ENCODE data around the gene FCHO1. TPM values are rescaled to one million over a fixed set of nuclear protein-coding genes. Genes with fewer than 3 reads are reported as not detected.

Gene FCHO1
- polyA plus RNA-seq (2013, experiment 1 of 2): 11.5 TPM
- polyA plus RNA-seq (2013, experiment 2 of 2): 11.3 TPM

- no CpG with 5 or more reads among the region's 28 CpGs for WGBS (ENCODE audit: extremely low coverage, insufficient coverage, low lambda C conversion rate)
- H3K79me2 ChIP-seq (ENCODE audit: control insufficient read depth, insufficient read depth, low read length): no peaks in the 10 kb centered on the region
- no peak within 1 kb of the TSS for H2BK120ac ChIP-seq (ENCODE audit: low read depth, low read length)
Measured at GRCh38 chr19:17751103-17751911, at the start of gene FCHO1. FCHO1 (plus strand) TSS chr19:17751477; CDS start chr19:17755165, 3,688 bp downstream.

GRCh38 chr19:17703824-17704463 lies 47.3 kb upstream of the FCHO1 start:
- no peak overlapping the region for H4K5ac ChIP-seq (ENCODE audit: low read length)
- peak; percentile 83 for DNase-seq
- no peak overlapping the region for H4K8ac ChIP-seq (ENCODE audit: low read depth, low read length)
- no peak overlapping the region for H3K18ac ChIP-seq (ENCODE audit: low read length)
- no peak overlapping the region for H3K27ac ChIP-seq (ENCODE audit: low read depth, low read length)
- H3K23ac ChIP-seq (ENCODE audit: low read length): no peak overlapping the region
- no peak overlapping the region for H3K9ac ChIP-seq (ENCODE audit: low read length)
- no peak overlapping the region for H2BK120ac ChIP-seq (ENCODE audit: low read depth, low read length)
- H3K36me3 ChIP-seq (ENCODE audit: control insufficient read depth, insufficient read depth, low read length): no peaks in the 10 kb centered on the region
- no peak overlapping the region for H3K4me3 ChIP-seq (ENCODE audit: low read length)
- no peak overlapping the region for H2AK5ac ChIP-seq (ENCODE audit: low read length)
- H3K27me3 ChIP-seq (ENCODE audit: insufficient read depth, low read length, poor library complexity): no peaks in the 10 kb centered on the region
- H2BK5ac ChIP-seq (ENCODE audit: low read length): no peak overlapping the region
- H3K4me2 ChIP-seq (ENCODE audit: low read length): no peak overlapping the region
- H3K4ac ChIP-seq (ENCODE audit: low read depth, low read length): no peak overlapping the region
- no peak overlapping the region for H2BK15ac ChIP-seq (replicated peaks; ENCODE audit: low read depth)
- no CpG with 5 or more reads among the region's 11 CpGs for WGBS (ENCODE audit: extremely low coverage, insufficient coverage, low lambda C conversion rate)
- no peaks in the 10 kb centered on the region for H3K4me1 ChIP-seq (ENCODE audit: control insufficient read depth, low read depth, low read length)
- no peak overlapping the region for H3K56ac ChIP-seq (ENCODE audit: low read length)
- no peaks in the 10 kb centered on the region for H3K79me1 ChIP-seq (ENCODE audit: low read length)
- no peaks in the 10 kb centered on the region for H3K79me2 ChIP-seq (ENCODE audit: control insufficient read depth, insufficient read depth, low read length)

More at GRCh38 chr19:17751103-17751911, at the start of gene FCHO1:
- no peak within 1 kb of the TSS for H3K56ac ChIP-seq (ENCODE audit: low read length)
- H3K4me2 ChIP-seq (ENCODE audit: low read length): no peak within 1 kb of the TSS
- DNase-seq: no peak
- no peak within 1 kb of the TSS for H2BK15ac ChIP-seq (replicated peaks; ENCODE audit: low read depth)
- H3K27me3 ChIP-seq (ENCODE audit: insufficient read depth, low read length, poor library complexity): no peaks in the 10 kb centered on the region
- H3K18ac ChIP-seq (ENCODE audit: low read length): no peak within 1 kb of the TSS
- no peak within 1 kb of the TSS for H2BK5ac ChIP-seq (ENCODE audit: low read length)
- H3K23ac ChIP-seq (ENCODE audit: low read length): no peak within 1 kb of the TSS
- H3K36me3 ChIP-seq (ENCODE audit: control insufficient read depth, insufficient read depth, low read length): no peaks in the 10 kb centered on the region
- no peaks in the 10 kb centered on the region for H3K79me1 ChIP-seq (ENCODE audit: low read length)
- no peak within 1 kb of the TSS for H4K8ac ChIP-seq (ENCODE audit: low read depth, low read length)
- no peak within 1 kb of the TSS for H3K27ac ChIP-seq (ENCODE audit: low read depth, low read length)
- H3K4ac ChIP-seq (ENCODE audit: low read depth, low read length): no peak within 1 kb of the TSS
- no peak within 1 kb of the TSS for H3K4me3 ChIP-seq (ENCODE audit: low read length)
- no peak within 1 kb of the TSS for H4K5ac ChIP-seq (ENCODE audit: low read length)
- no peak within 1 kb of the TSS for H2AK5ac ChIP-seq (ENCODE audit: low read length)
- H3K4me1 ChIP-seq (ENCODE audit: control insufficient read depth, low read depth, low read length): no peaks in the 10 kb centered on the region
- no peak within 1 kb of the TSS for H3K9ac ChIP-seq (ENCODE audit: low read length)

- no peak overlapping the region for H3K56ac ChIP-seq (ENCODE audit: low read length)
- no peaks in the 10 kb centered on the region for H3K4me1 ChIP-seq (ENCODE audit: control insufficient read depth, low read depth, low read length)
- no peak overlapping the region for H4K8ac ChIP-seq (ENCODE audit: low read depth, low read length)
- no peaks in the 10 kb centered on the region for H3K36me3 ChIP-seq (ENCODE audit: control insufficient read depth, insufficient read depth, low read length)
- H3K27me3 ChIP-seq (ENCODE audit: insufficient read depth, low read length, poor library complexity): no peaks in the 10 kb centered on the region
- H2BK5ac ChIP-seq (ENCODE audit: low read length): no peak overlapping the region
- H3K18ac ChIP-seq (ENCODE audit: low read length): no peak overlapping the region
- H3K4me2 ChIP-seq (ENCODE audit: low read length): peak overlapping the region; percentile 8
- no peaks in the 10 kb centered on the region for H3K79me2 ChIP-seq (ENCODE audit: control insufficient read depth, insufficient read depth, low read length)
- no peak overlapping the region for H3K27ac ChIP-seq (ENCODE audit: low read depth, low read length)
- no peak overlapping the region for H2BK15ac ChIP-seq (replicated peaks; ENCODE audit: low read depth)
- no peak overlapping the region for H2AK5ac ChIP-seq (ENCODE audit: low read length)
- no peak overlapping the region for H4K5ac ChIP-seq (ENCODE audit: low read length)
- H2BK120ac ChIP-seq (ENCODE audit: low read depth, low read length): no peak overlapping the region
- H3K23ac ChIP-seq (ENCODE audit: low read length): no peak overlapping the region
- no peak overlapping the region for H3K9ac ChIP-seq (ENCODE audit: low read length)
- H3K79me1 ChIP-seq (ENCODE audit: low read length): no peaks in the 10 kb centered on the region
- no peak overlapping the region for H3K4me3 ChIP-seq (ENCODE audit: low read length)
- peak; percentile 91 for DNase-seq
- H3K4ac ChIP-seq (ENCODE audit: low read depth, low read length): no peak overlapping the region
- WGBS (ENCODE audit: extremely low coverage, insufficient coverage, low lambda C conversion rate): no CpG with 5 or more reads among the region's 17 CpGs
Measured at GRCh38 chr19:17706750-17707181, 44.5 kb upstream of the FCHO1 start.

- Histone ChIP-seq H3K27ac (ENCODE audit: low read depth, low read length) (no peak overlapping the region), H2BK120ac (ENCODE audit: low read depth, low read length) (no peak overlapping the region), H3K27me3 (ENCODE audit: insufficient read depth, low read length, poor library complexity) (no peaks in the 10 kb centered on the region), H3K9ac (ENCODE audit: low read length) (no peak overlapping the region), H4K8ac (ENCODE audit: low read depth, low read length) (no peak overlapping the region), H3K56ac (ENCODE audit: low read length) (no peak overlapping the region), H3K18ac (ENCODE audit: low read length) (no peak overlapping the region), H2BK5ac (ENCODE audit: low read length) (no peak overlapping the region), H3K23ac (ENCODE audit: low read length) (no peak overlapping the region), H3K4me1 (ENCODE audit: control insufficient read depth, low read depth, low read length) (no peaks in the 10 kb centered on the region), H4K5ac (ENCODE audit: low read length) (no peak overlapping the region), H2BK15ac (replicated peaks; ENCODE audit: low read depth) (no peak overlapping the region), H3K79me1 (ENCODE audit: low read length) (no peaks in the 10 kb centered on the region), H3K4me2 (ENCODE audit: low read length) (no peak overlapping the region), H2AK5ac (ENCODE audit: low read length) (no peak overlapping the region), H3K4ac (ENCODE audit: low read depth, low read length) (no peak overlapping the region), H3K79me2 (ENCODE audit: control insufficient read depth, insufficient read depth, low read length) (no peaks in the 10 kb centered on the region), H3K36me3 (ENCODE audit: control insufficient read depth, insufficient read depth, low read length) (no peaks in the 10 kb centered on the region), H3K4me3 (ENCODE audit: low read length) (no peak overlapping the region)
- WGBS (ENCODE audit: extremely low coverage, insufficient coverage, low lambda C conversion rate): no CpG with 5 or more reads among the region's 6 CpGs
- DNase-seq: no peak
Measured at GRCh38 chr19:17711851-17712250, 39.4 kb upstream of the FCHO1 start.

GRCh38 chr19:17716309-17716929 lies 34.9 kb upstream of the FCHO1 start:
- Histone ChIP-seq H3K36me3 (ENCODE audit: control insufficient read depth, insufficient read depth, low read length) (no peaks in the 10 kb centered on the region), H2AK5ac (ENCODE audit: low read length) (no peak overlapping the region), H3K79me1 (ENCODE audit: low read length) (peaks cover 13% of the 10 kb centered on the region), H3K27ac (ENCODE audit: low read depth, low read length) (no peak overlapping the region), H3K56ac (ENCODE audit: low read length) (no peak overlapping the region), H3K4ac (ENCODE audit: low read depth, low read length) (no peak overlapping the region), H4K8ac (ENCODE audit: low read depth, low read length) (no peak overlapping the region), H3K23ac (ENCODE audit: low read length) (no peak overlapping the region), H2BK15ac (replicated peaks; ENCODE audit: low read depth) (no peak overlapping the region), H3K9ac (ENCODE audit: low read length) (no peak overlapping the region), H3K4me2 (ENCODE audit: low read length) (no peak overlapping the region), H3K27me3 (ENCODE audit: insufficient read depth, low read length, poor library complexity) (no peaks in the 10 kb centered on the region), H3K18ac (ENCODE audit: low read length) (no peak overlapping the region), H3K4me1 (ENCODE audit: control insufficient read depth, low read depth, low read length) (peaks cover 4% of the 10 kb centered on the region), H2BK5ac (ENCODE audit: low read length) (no peak overlapping the region), H3K4me3 (ENCODE audit: low read length) (no peak overlapping the region), H2BK120ac (ENCODE audit: low read depth, low read length) (no peak overlapping the region), H4K5ac (ENCODE audit: low read length) (no peak overlapping the region), H3K79me2 (ENCODE audit: control insufficient read depth, insufficient read depth, low read length) (peaks cover 17% of the 10 kb centered on the region)
- peak; percentile 26 for DNase-seq
- no CpG with 5 or more reads among the region's 4 CpGs for WGBS (ENCODE audit: extremely low coverage, insufficient coverage, low lambda C conversion rate)

Data from mesendoderm (in vitro differentiated cells).